Posterior cingulate gyrus (tissue), 11 donors: ENCODE measurements around the gene ASB18.

ENCODE experiments used
- DNase-seq, 10 donors: peaks; one replicate each; pipeline versions ENCODE4 v3.0.0 to v3.0.0-alpha.2; 2020 to 2021; ENCODE audit warnings: mixed read lengths in 3 of 10
- intact Hi-C: fragments of 100-400 bp; cut with DNase I; formaldehyde crosslinking; loops from one replicate; pipeline ENCODE4 v1.15.1; 2023

The ASB18 gene

GRCh38 chr2:236156095-236156859, 107.9 kb downstream of the ASB18 start:
- intact Hi-C loops = no loop called here
- DNase-seq = peak in 3 of 10 donors; percentile 31 to 64 (median 53)

DNA sequence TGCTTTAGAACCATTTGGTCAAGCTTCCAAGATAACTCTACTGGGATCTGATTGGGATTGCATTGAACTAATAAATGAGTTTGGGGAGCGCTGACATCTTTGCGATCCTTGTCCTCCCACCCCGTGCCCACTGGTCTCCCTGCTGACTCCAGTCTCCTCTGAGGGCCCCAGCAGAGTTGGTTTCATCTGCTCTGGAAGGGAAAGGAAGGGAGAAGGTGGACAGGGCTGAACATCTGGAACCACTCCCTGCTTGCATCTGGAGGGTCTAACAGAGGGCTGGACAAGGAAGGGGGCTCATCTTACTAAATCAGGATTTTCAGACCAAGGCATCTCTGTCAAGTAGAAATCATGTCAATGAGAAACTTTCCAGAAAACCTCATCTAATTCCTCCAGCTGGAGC, 108.8 kb downstream of the ASB18 start:
- DNase-seq = peak in 1 of 10 donors; percentile 54

GRCh38 chr2:236146436-236146835, 117.8 kb downstream of the ASB18 start:
- intact Hi-C loops = no loop called here
- peak in 1 of 10 donors; percentile 30 for DNase-seq

More for the DNA sequence above, 108.8 kb downstream of the ASB18 start:
- intact Hi-C loops = no loop called here

- peak in 2 of 10 donors; percentile 10 to 40 for DNase-seq
- intact Hi-C loops = no loop called here
These were observed 120.4 kb downstream of the ASB18 start for GRCh38 chr2:236143811-236144210.
